ENCODE data around the gene MXRA7.

MXRA7 gene

GRCh38 chr17:76738468-76738850, 27.7 kb upstream of the MXRA7 start:
- H3K4me3 ChIP-seq (ENCODE audit: low read depth, low read length) = peak overlapping the region; percentile 97
- TF ChIP-seq, protein P1, sequence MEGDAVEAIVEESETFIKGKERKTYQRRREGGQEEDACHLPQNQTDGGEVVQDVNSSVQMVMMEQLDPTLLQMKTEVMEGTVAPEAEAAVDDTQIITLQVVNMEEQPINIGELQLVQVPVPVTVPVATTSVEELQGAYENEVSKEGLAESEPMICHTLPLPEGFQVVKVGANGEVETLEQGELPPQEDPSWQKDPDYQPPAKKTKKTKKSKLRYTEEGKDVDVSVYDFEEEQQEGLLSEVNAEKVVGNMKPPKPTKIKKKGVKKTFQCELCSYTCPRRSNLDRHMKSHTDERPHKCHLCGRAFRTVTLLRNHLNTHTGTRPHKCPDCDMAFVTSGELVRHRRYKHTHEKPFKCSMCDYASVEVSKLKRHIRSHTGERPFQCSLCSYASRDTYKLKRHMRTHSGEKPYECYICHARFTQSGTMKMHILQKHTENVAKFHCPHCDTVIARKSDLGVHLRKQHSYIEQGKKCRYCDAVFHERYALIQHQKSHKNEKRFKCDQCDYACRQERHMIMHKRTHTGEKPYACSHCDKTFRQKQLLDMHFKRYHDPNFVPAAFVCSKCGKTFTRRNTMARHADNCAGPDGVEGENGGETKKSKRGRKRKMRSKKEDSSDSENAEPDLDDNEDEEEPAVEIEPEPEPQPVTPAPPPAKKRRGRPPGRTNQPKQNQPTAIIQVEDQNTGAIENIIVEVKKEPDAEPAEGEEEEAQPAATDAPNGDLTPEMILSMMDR (IDR thresholded peaks at IDR 0.05; ENCODE audit: control insufficient read depth, extremely low read depth, insufficient read depth) = no peak
- DNase-seq (ENCODE audit: low read depth) = no peak

DNA sequence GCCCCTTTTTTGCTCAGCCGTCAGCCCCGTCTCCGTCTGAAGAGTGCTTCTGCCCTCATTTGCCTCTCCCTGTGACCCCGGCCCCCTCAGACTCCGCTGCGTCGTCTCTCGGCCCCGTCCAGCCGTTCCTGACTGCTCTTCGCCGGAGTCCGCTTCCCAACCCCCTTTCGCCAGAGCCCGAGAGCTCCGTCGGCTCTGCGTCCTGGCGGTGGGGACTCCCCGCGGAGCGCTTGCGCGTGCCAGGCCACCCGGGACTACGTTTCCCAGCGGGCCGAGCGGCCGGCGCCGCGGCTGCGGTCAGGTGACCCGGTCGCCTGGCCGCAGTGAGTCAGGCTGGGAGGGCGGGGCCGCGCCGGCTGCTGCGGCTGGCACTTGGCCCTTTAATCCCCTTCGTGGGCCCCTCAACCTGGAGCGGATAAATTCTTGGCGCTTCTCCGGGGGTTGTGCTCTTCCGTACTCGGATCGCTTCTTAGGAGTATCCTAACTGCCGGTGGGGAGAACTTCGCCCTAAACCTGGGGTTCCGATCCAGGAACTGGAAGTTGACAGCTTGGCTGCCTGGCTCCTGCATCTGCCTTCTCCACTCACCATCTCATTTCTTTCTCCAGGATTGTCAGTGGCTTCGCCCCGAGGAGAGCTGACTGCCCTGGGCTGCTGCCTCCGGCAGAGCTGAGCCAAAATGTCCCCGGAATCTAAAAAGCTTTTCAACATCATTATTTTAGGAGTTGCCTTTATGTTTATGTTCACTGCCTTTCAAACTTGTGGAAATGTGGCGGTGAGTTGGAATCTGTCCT, 27.1 kb upstream of the MXRA7 start, which contains the start of gene MFSD11:
Gene MFSD11 (plus strand): TSS at position 444 of the 792 bp plus-strand sequence. CDS start 234 bp downstream, at position 678.
- peak; percentile 77 for DNase-seq (ENCODE audit: low read depth)
- TF ChIP-seq, protein P1 (IDR thresholded peaks at IDR 0.05; ENCODE audit: control insufficient read depth, extremely low read depth, insufficient read depth) = no peak
- peak within 1 kb of the TSS; percentile 97 for H3K4me3 ChIP-seq (ENCODE audit: low read depth, low read length)

GRCh38 chr17:76737082-76737675, 26.4 kb upstream of the MXRA7 start, which contains the start of gene SRSF2:
SRSF2 (minus strand) TSS chr17:76737331; CDS start chr17:76737160, 171 bp downstream.
- H3K4me3 ChIP-seq (ENCODE audit: low read depth, low read length) = peak within 1 kb of the TSS; percentile 97
- peak; percentile 90 for DNase-seq (ENCODE audit: low read depth)
- TF ChIP-seq, protein P1 (IDR thresholded peaks at IDR 0.05; ENCODE audit: control insufficient read depth, extremely low read depth, insufficient read depth) = no peak

DNA sequence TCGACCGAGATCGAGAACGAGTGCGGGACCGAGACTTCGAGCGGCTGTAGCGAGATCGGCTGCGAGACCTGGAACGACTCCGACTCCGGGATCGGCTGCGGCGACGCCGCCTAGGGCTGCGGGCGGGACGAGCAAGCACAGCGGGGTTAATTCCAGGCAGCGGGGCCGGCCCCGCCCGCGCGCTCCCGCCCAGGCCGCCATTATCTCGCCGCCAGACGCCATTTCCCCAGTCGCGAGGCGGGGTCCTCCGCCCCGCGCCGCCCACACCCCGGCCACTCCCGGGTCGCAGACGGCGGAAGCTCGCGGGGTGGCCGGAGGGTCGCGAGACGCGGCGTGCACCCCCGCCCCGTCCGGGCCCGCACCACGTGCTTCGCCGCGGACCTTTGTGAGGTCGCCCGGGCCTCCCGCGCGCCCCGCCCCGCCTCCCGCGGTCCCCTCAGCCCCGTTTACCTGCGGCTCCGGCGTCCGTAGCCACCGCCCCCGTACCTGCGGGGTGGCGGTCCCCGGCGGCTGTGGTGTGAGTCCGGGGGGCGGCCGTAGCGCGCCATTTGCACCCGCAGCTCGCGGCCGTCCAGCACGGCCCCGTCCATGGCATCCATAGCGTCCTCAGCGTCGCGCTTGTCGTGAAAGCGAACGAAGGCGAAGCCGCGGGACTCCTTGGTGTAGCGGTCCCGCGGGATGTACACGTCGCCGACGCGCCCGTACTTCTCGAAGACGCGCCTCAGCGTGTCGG, 25.8 kb upstream of the MXRA7 start:
- peak overlapping the region; percentile 97 for H3K4me3 ChIP-seq (ENCODE audit: low read depth, low read length)
- TF ChIP-seq, protein P1 (IDR thresholded peaks at IDR 0.05; ENCODE audit: control insufficient read depth, extremely low read depth, insufficient read depth) = peak; percentile 25; the same call in 1 of the 2 replicates
- peak; percentile 45 for DNase-seq (ENCODE audit: low read depth)

GRCh38 chr17:76735586-76736348, 25.0 kb upstream of the MXRA7 start:
- peak overlapping the region; percentile 97 for H3K4me3 ChIP-seq (ENCODE audit: low read depth, low read length)
- TF ChIP-seq, protein P1 (IDR thresholded peaks at IDR 0.05; ENCODE audit: control insufficient read depth, extremely low read depth, insufficient read depth) = no peak
- DNase-seq (ENCODE audit: low read depth) = no peak

DNA sequence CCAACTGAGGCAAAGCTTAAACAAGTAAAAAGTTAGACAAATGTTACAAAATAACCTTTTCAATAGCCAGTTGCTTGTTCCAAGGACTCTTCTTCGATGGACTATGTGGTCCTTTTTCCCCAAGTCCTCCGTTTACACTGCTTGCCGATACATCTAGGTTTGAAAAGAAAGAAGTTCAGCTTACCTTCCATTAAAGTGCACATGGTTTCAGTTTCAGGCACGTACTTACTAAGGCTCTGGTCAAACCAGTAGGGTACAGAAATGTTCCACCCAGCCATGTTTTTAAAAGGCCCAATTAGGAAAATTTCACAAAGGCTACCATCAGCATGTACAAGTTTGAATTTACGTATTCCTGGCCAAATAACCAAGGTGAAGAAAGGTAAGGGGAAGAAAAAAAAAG, 24.2 kb upstream of the MXRA7 start:
- H3K4me3 ChIP-seq (ENCODE audit: low read depth, low read length) = peak overlapping the region; percentile 97

More for the DNA sequence above, 24.2 kb upstream of the MXRA7 start:
- TF ChIP-seq, protein P1 (IDR thresholded peaks at IDR 0.05; ENCODE audit: control insufficient read depth, extremely low read depth, insufficient read depth) = no peak
- DNase-seq (ENCODE audit: low read depth) = no peak

Measured in LNCaP clone FGC (cell line).